A549 (cell line): ENCODE results near the gene COL5A1. TPM values are rescaled to one million over a fixed set of nuclear protein-coding genes. Genes with fewer than 3 reads are reported as not detected.

Experiments used
- ATAC-seq, 2 experiments: fragments of 200-7000 bp in 1 of 2; fragments of >200 bp in 1 of 2; cut with Nextera tagmentation in 1 of 2; cut with Tn5 transposase in 1 of 2; 3 replicates each; pipeline versions ENCODE4 v1.8.0 to v1.9.1; 2018 to 2020; ENCODE audit warnings: mild to moderate bottlenecking in 1 of 2, moderate library complexity in 1 of 2
- CTCF ChIA-PET: fragments of 300-600 bp; sonication (Branson Sonifier 250); formaldehyde crosslinking; extraction: SDS; loops from one replicate; lab custom pipeline; 2021; ENCODE audit warnings: antibody characterized with exemption, inconsistent platforms; lab: Yijun Ruan, JAX
- POLR2A ChIA-PET: fragments of 350-600 bp; formaldehyde crosslinking; extraction: SDS; loops from one replicate; lab custom pipeline; 2021; ENCODE audit warnings: antibody characterized with exemption, inconsistent platforms; lab: Yijun Ruan, JAX
- DNase-seq, 2 experiments: peaks; one replicate each; pipeline versions ENCODE4 v3.0.0 to v3.0.0-alpha.2; 2011 to 2016; ENCODE audit warnings: low read depth in 1 of 2, low spot score in 1 of 2
- FAIRE-seq: peaks from 2 replicates; lab custom pipeline; 2011; peaks lifted over from hg19 to GRCh38; lab: Jason Lieb, UNC
- H3K27ac ChIP-seq, 2 experiments: fragments of >200 bp; sonication (Bioruptor Twin); formaldehyde crosslinking; 3 replicates each; pipeline ENCODE4 v1.5.1; 2016 to 2017
- H3K4me1 ChIP-seq: fragments of >200 bp; sonication (Bioruptor Twin); formaldehyde crosslinking; 3 replicates; pipeline ENCODE4 v1.6.1; 2016
- H3K4me2 ChIP-seq: fragments of >200 bp; sonication (Bioruptor Twin); formaldehyde crosslinking; 3 replicates; pipeline ENCODE4 v1.6.1; 2016
- H3K4me3 ChIP-seq: fragments of >200 bp; sonication (Bioruptor Twin); formaldehyde crosslinking; 3 replicates; pipeline ENCODE4 v1.5.1; 2016
- H3K9me3 ChIP-seq: fragments of >200 bp; sonication (Bioruptor Twin); formaldehyde crosslinking; 3 replicates; pipeline ENCODE4 v1.6.1; 2016
- ATOH8 ChIP-seq: fragments of 250-450 bp; sonication (Bioruptor Pico); IDR thresholded peaks from 2 replicates; pipeline ENCODE4 v1.5.0; 2020; ENCODE audit warnings: low read depth, mild to moderate bottlenecking, moderate library complexity
- BCL3 ChIP-seq: fragments of >200 bp; sonication (Bioruptor Twin); formaldehyde crosslinking; IDR thresholded peaks from 3 replicates; pipeline ENCODE4 v1.6.1; 2016
- BHLHE40 ChIP-seq: IDR thresholded peaks from 2 replicates; pipeline ENCODE4 v1.6.1; 2012; ENCODE audit warnings: low read depth, low read length, inconsistent platforms
- CBX2 ChIP-seq: fragments of 200-600 bp; sonication (generic); IDR thresholded peaks from 2 replicates; pipeline ENCODE4 v1.6.1; 2016; ENCODE audit warnings: low read depth, mild to moderate bottlenecking, borderline replicate concordance
- CHD2 ChIP-seq: fragments of 150-350 bp; IDR thresholded peaks from 2 replicates; pipeline ENCODE4 v1.6.1; 2014; ENCODE audit warnings: low read length; ENCODE audit not compliant: partially characterized antibody
- EHF ChIP-seq: fragments of 250-450 bp; sonication (Bioruptor Pico); IDR thresholded peaks from 2 replicates; pipeline ENCODE4 v1.5.0; 2020; ENCODE audit warnings: mild to moderate bottlenecking
- EHMT2 ChIP-seq: fragments of 200-600 bp; sonication (generic); IDR thresholded peaks from 2 replicates; pipeline ENCODE4 v1.6.1; 2016; ENCODE audit warnings: antibody characterized with exemption, low read depth, mild to moderate bottlenecking, moderate library complexity
- FOSB ChIP-seq: fragments of 250-450 bp; sonication (Bioruptor Pico); IDR thresholded peaks from 2 replicates; pipeline ENCODE4 v1.5.0; 2020; ENCODE audit warnings: mild to moderate bottlenecking, moderate library complexity
- FOXS1 ChIP-seq: fragments of 250-450 bp; sonication (Bioruptor Pico); IDR thresholded peaks from 2 replicates; pipeline ENCODE4 v1.5.0; 2020; ENCODE audit warnings: mild to moderate bottlenecking, moderate library complexity
- HDAC2 ChIP-seq: fragments of 200-600 bp; sonication (generic); IDR thresholded peaks from 2 replicates; pipeline ENCODE4 v1.6.1; 2016
- HEYL ChIP-seq: fragments of 250-450 bp; sonication (Bioruptor Pico); IDR thresholded peaks from 2 replicates; pipeline ENCODE4 v1.8.0; 2021; ENCODE audit warnings: mild to moderate bottlenecking, moderate library complexity
- HOXB13 ChIP-seq: fragments of 250-450 bp; sonication (Bioruptor Pico); IDR thresholded peaks from 2 replicates; pipeline ENCODE4 v1.5.0; 2020; ENCODE audit warnings: low read depth, mild to moderate bottlenecking, moderate library complexity
- KDM5A ChIP-seq: fragments of 200-600 bp; sonication (generic); IDR thresholded peaks from 2 replicates; pipeline ENCODE4 v1.6.1; 2016; ENCODE audit warnings: antibody characterized with exemption, mild to moderate bottlenecking
- MAFK ChIP-seq: fragments of 450-650 bp; IDR thresholded peaks from 2 replicates; pipeline ENCODE4 v1.6.1; 2014; ENCODE audit not compliant: partially characterized antibody
- MAZ ChIP-seq: fragments of 150-350 bp; IDR thresholded peaks from 2 replicates; pipeline ENCODE4 v1.6.1; 2014; ENCODE audit warnings: antibody characterized with exemption, low read depth, low read length, borderline replicate concordance
- NPAS2 ChIP-seq: fragments of 250-450 bp; sonication (Bioruptor Pico); IDR thresholded peaks from 2 replicates; pipeline ENCODE4 v1.8.0; 2022; ENCODE audit warnings: mild to moderate bottlenecking, moderate library complexity, borderline replicate concordance
- NR3C1 ChIP-seq: fragments of >200 bp; sonication (Bioruptor Twin); formaldehyde crosslinking; IDR thresholded peaks from 3 replicates; pipeline ENCODE4 v1.6.1; 2017
- PHF8 ChIP-seq: fragments of 200-600 bp; sonication (generic); IDR thresholded peaks from 2 replicates; pipeline ENCODE4 v1.6.1; 2016; ENCODE audit warnings: low read depth, mild to moderate bottlenecking, antibody characterized with exemption, moderate library complexity, borderline replicate concordance
- POLR2AphosphoS2 ChIP-seq: conservative IDR thresholded peaks from 2 replicates; pipeline ENCODE4 v1.6.1; 2012; ENCODE audit warnings: low read length, improper control_type of control experiment, inconsistent platforms
- RAD21 ChIP-seq, 2 experiments: fragments of >200 bp in 1 of 2; sonication (Bioruptor Twin) in 1 of 2; formaldehyde crosslinking in 1 of 2; IDR thresholded peaks in 1 of 2; conservative IDR thresholded peaks in 1 of 2; 2 replicates in 1 of 2; 3 replicates in 1 of 2; pipeline ENCODE4 v1.6.1; 2012 to 2018; ENCODE audit warnings: inconsistent platforms in 1 of 2
- RFX5 ChIP-seq: fragments of 450-650 bp; IDR thresholded peaks from 2 replicates; pipeline ENCODE4 v1.7.1; 2014; ENCODE audit warnings: antibody characterized with exemption, mild to moderate bottlenecking, moderate library complexity
- USF2 ChIP-seq: fragments of 450-650 bp; IDR thresholded peaks from 2 replicates; pipeline ENCODE4 v1.6.1; 2014; ENCODE audit warnings: antibody characterized with exemption
- ZFP36 ChIP-seq: fragments of 450-650 bp; IDR thresholded peaks from 2 replicates; pipeline ENCODE4 v1.6.1; 2014; ENCODE audit warnings: borderline replicate concordance; ENCODE audit not compliant: partially characterized antibody
- ZNF302 ChIP-seq: fragments of 250-450 bp; sonication (Bioruptor Pico); IDR thresholded peaks from 2 replicates; pipeline ENCODE4 v1.9.0; 2021; ENCODE audit warnings: inconsistent platforms, mild to moderate bottlenecking, moderate library complexity
- WGBS: methylation state at CpG from one replicate; pipeline ENCODE4 v1.1.6; 2017; ENCODE audit errors: missing lambda C conversion rate; 5-methylcytosine and 5-hydroxymethylcytosine counted together
- polyA plus RNA-seq, 4 experiments: library from polyadenylated mRNA; depleted of rRNA in 3 of 4; stranded (reverse); fragments of >200 nt; fragmentation: RNase III in 1 of 4; extraction: RNeasy Plus Mini Kit Qiagen cat#74134 plus additional on column Dnase treatment in 1 of 4; gene quantifications; 2 replicates in 3 of 4; 3 replicates in 1 of 4; pipeline ENCODE4 v1.2.3, GENCODE V29; 2011 to 2017
- TF ChIP-seq, protein P1 (sequence below): fragments of 250-450 bp; sonication (Bioruptor Pico); IDR thresholded peaks from 2 replicates; pipeline ENCODE4 v1.5.0; 2021; ENCODE audit warnings: mild to moderate bottlenecking, moderate library complexity, borderline replicate concordance

COL5A1 gene
- polyA plus RNA-seq, 2 of the 4 experiments (the other 2 are of a cell fraction), result 16.1 to 67.5 TPM

DNA sequence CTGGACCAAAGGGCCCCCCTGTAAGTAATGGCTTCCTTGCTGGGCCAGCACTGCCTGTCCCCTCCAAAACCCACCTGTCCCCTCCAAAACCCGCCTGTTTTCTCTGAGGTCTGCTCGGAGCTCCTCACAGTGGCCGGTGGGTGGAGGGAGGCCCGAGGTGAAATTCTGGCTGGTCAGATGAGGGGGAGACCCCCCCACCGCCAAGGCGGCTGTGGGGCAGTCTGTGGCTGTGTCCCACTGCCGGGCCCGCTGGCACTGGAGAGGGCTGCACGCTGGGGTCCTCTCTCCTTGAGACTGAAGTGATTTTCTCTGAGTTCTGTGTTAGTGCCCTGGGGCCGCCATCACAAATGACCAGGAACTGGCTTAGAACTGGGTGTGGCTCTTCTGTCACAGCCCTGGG lies 155.3 kb downstream of the COL5A1 start:
- H3K4me3 ChIP-seq, result no peak overlapping the region
- FAIRE-seq (no peak), DNase-seq (no peak), ATAC-seq (no peak)
- H3K4me2 ChIP-seq, result no peak overlapping the region
- H3K9me3 ChIP-seq, result no peaks in the 10 kb centered on the region
- no peak overlapping the region for H3K27ac ChIP-seq
- POLR2A ChIA-PET, result no interaction called here
- TF ChIP-seq HDAC2, result no peak
- TF ChIP-seq EHF (CRISPR knock-in tag), result no peak
- no peak for TF ChIP-seq PHF8
- no peak for TF ChIP-seq NPAS2 (CRISPR knock-in tag)
- no peak for TF ChIP-seq CHD2
- TF ChIP-seq ZFP36, result no peak
- no peak for TF ChIP-seq ATOH8 (CRISPR knock-in tag)
- TF ChIP-seq RAD21 (conservative IDR thresholded peaks at IDR 0.05 in 1 of 2, IDR thresholded peaks at IDR 0.05 in 1 of 2), result no peak
- no peak for TF ChIP-seq USF2
- no peak for TF ChIP-seq HOXB13 (CRISPR knock-in tag)
- TF ChIP-seq MAZ, result no peak
- TF ChIP-seq KDM5A, result no peak
- no peak for TF ChIP-seq RFX5
- no peak for TF ChIP-seq FOXS1 (CRISPR knock-in tag)
- CTCF ChIA-PET, result interaction anchor here (1.5 kb wide), 1 partner anchor 8 kb away, joined by 3 read pairs; no protein-coding TSS in a partner anchor
- no peaks in the 10 kb centered on the region for H3K4me1 ChIP-seq
- 71% methylated on average over 5 of the region's 10 CpGs for WGBS

GRCh38 chr9:134800791-134801339 lies 159.3 kb downstream of the COL5A1 start:
- Histone ChIP-seq H3K27ac (no peak overlapping the region), H3K4me3 (no peak overlapping the region), H3K4me2 (no peak overlapping the region), H3K9me3 (no peaks in the 10 kb centered on the region), H3K4me1 (no peaks in the 10 kb centered on the region)
- 92% methylated on average over 25 of the region's 25 CpGs for WGBS
- DNase-seq (no peak), ATAC-seq (no peak), FAIRE-seq (no peak)
- CTCF ChIA-PET, result interaction anchor here (1.1 to 3.1 kb wide), 5 partner anchors 14 to 612 kb away, joined by 3 to 12 read pairs (median 4); no protein-coding TSS in a partner anchor
- no peak for TF ChIP-seq ZFP36
- TF ChIP-seq USF2, result no peak
- no peak for TF ChIP-seq PHF8
- POLR2A ChIA-PET, result interaction anchor here (0.6 kb wide), 1 partner anchor 12 kb away, joined by 3 read pairs; no protein-coding TSS in a partner anchor

DNA sequence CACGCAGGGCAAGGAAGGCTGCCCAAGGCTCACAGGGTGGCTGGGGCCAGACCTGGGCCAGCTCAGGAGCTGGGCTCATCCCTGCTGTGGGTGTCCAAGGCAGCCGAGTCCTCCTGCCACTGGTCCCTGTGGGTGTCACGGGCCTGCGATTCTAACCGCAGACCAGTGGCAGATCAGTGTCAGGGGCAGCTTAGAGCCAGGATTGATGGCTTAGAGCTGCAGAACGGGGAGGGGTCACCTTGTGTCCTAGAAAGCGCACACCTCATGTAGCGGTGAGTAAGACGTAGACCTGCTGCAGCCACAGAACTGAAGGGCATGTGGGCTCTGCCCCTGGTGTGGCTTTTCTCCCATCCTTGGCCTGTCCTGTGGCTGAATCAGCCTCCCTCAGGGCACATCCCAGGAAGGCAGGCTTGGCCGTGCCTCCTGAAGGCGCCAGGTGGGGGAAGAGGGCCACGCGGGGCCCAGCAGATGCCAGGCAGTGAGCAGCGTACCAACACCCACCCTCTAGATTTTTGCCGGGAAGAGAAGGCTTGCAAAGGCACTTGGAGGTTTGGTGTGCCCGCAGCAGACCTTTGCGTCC lies 160.7 kb downstream of the COL5A1 start:
- TF ChIP-seq POLR2AphosphoS2 (no peak), FOXS1 (CRISPR knock-in tag) (no peak), ZNF302 (CRISPR knock-in tag) (no peak), HEYL (CRISPR knock-in tag) (no peak), NR3C1 (no peak), FOSB (CRISPR knock-in tag) (no peak), CBX2 (no peak), BHLHE40 (no peak), NPAS2 (CRISPR knock-in tag) (no peak), BCL3 (no peak), HOXB13 (CRISPR knock-in tag) (no peak), MAFK (no peak), EHMT2 (no peak)
- TF ChIP-seq, protein P1, sequence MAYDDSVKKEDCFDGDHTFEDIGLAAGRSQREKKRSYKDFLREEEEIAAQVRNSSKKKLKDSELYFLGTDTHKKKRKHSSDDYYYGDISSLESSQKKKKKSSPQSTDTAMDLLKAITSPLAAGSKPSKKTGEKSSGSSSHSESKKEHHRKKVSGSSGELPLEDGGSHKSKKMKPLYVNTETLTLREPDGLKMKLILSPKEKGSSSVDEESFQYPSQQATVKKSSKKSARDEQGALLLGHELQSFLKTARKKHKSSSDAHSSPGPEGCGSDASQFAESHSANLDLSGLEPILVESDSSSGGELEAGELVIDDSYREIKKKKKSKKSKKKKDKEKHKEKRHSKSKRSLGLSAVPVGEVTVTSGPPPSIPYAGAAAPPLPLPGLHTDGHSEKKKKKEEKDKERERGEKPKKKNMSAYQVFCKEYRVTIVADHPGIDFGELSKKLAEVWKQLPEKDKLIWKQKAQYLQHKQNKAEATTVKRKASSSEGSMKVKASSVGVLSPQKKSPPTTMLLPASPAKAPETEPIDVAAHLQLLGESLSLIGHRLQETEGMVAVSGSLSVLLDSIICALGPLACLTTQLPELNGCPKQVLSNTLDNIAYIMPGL (CRISPR knock-in tag), result no peak
- FAIRE-seq (no peak), ATAC-seq (no peak), DNase-seq (no peak)
- no peak overlapping the region for H3K27ac ChIP-seq
- CTCF ChIA-PET, result no interaction called here
- H3K4me2 ChIP-seq, result no peak overlapping the region
- no peaks in the 10 kb centered on the region for H3K9me3 ChIP-seq
- H3K4me3 ChIP-seq, result no peak overlapping the region
- POLR2A ChIA-PET, result no interaction called here
- H3K4me1 ChIP-seq, result no peaks in the 10 kb centered on the region
- 80% methylated on average over 11 of the region's 17 CpGs for WGBS
